Measurements from ENCODE around the gene ABCC10. TPM values are rescaled to one million over a fixed set of nuclear protein-coding genes. Genes with fewer than 3 reads are reported as not detected.

The ABCC10 gene
- polyA plus RNA-seq, 2 of the 4 experiments (the other 2 are of a cell fraction): 6.8 to 9.3 TPM

- TF ChIP-seq HMGXB4 (CRISPR knock-in tag; IDR thresholded peaks at IDR 0.05; ENCODE audit: borderline replicate concordance) (no peak), ZNF302 (CRISPR knock-in tag; IDR thresholded peaks at IDR 0.05) (no peak), HOXA7 (CRISPR knock-in tag; IDR thresholded peaks at IDR 0.05) (no peak), EHF (CRISPR knock-in tag; IDR thresholded peaks at IDR 0.05) (no peak), BCL3 (IDR thresholded peaks at IDR 0.05) (no peak), RNF2 (IDR thresholded peaks at IDR 0.05; ENCODE audit: borderline replicate concordance, low read depth) (no peak), MYC (IDR thresholded peaks at IDR 0.05; ENCODE audit: borderline replicate concordance, low read length) (no peak), ZSCAN20 (CRISPR knock-in tag; IDR thresholded peaks at IDR 0.05) (no peak)
Observed at GRCh38 chr6:43481075-43481474, 53.7 kb downstream of the ABCC10 start (continued).

GRCh38 chr6:43481591-43482236 is 54.4 kb downstream of the ABCC10 start:
- ChIA-PET POLR2A (no interaction called here), CTCF (interaction anchor here (0.6 to 3.0 kb wide), 4 partner anchors 14 to 25 kb away, joined by 3 to 10 read pairs (median 3); no protein-coding TSS in a partner anchor)
- H3K4me1 ChIP-seq: peaks cover 22% of the 10 kb centered on the region; the same call in 2 of the 3 replicates
- H3K4me2 ChIP-seq: no peak overlapping the region; the same call in 2 of the 3 replicates
- no peak for TF ChIP-seq RARB (CRISPR knock-in tag; IDR thresholded peaks at IDR 0.05)
- TF ChIP-seq ZNF302 (CRISPR knock-in tag; IDR thresholded peaks at IDR 0.05): no peak
- TF ChIP-seq FOXS1 (CRISPR knock-in tag; IDR thresholded peaks at IDR 0.05): no peak
- no peak for TF ChIP-seq CHD4 (IDR thresholded peaks at IDR 0.05; ENCODE audit: borderline replicate concordance)
- no peak for TF ChIP-seq CEBPB (IDR thresholded peaks at IDR 0.05)
- no peak for TF ChIP-seq JUN (IDR thresholded peaks at IDR 0.05)
- no peak for TF ChIP-seq HES2 (IDR thresholded peaks at IDR 0.05)
- TF ChIP-seq SMC3 (IDR thresholded peaks at IDR 0.05): no peak
- WGBS (ENCODE audit: missing lambda C conversion rate): 91% methylated on average over 11 of the region's 11 CpGs
- no peak for ATAC-seq
- no peak overlapping the region for H3K4me3 ChIP-seq
- H3K27ac ChIP-seq: no peak overlapping the region; a peak in 1 of 6 replicates
- no peak for DNase-seq (ENCODE audit: low read depth in 1 of 2, low spot score in 1 of 2)
- no peak for FAIRE-seq
- H3K9me3 ChIP-seq: no peaks in the 10 kb centered on the region

GRCh38 chr6:43488667-43489276 is 61.4 kb downstream of the ABCC10 start:
- no peak for DNase-seq (ENCODE audit: low read depth in 1 of 2, low spot score in 1 of 2)
- H3K4me1 ChIP-seq: no peaks in the 10 kb centered on the region
- ChIA-PET POLR2A (no interaction called here), CTCF (interaction anchor here (1.1 to 3.9 kb wide), 3 partner anchors 13 to 31 kb away, joined by 4 to 22 read pairs (median 4); no protein-coding TSS in a partner anchor)
- WGBS (ENCODE audit: missing lambda C conversion rate): 84% methylated on average over 4 of the region's 4 CpGs
- no peak overlapping the region for H3K4me2 ChIP-seq
- H3K4me3 ChIP-seq: no peak overlapping the region
- FAIRE-seq: no peak
- no peak for ATAC-seq
- no peak for TF ChIP-seq NFE2L2 (conservative IDR thresholded peaks at IDR 0.05; ENCODE audit: low read length)
- TF ChIP-seq NPAS2 (CRISPR knock-in tag; IDR thresholded peaks at IDR 0.05; ENCODE audit: borderline replicate concordance): no peak
- no peak for TF ChIP-seq PHF8 (IDR thresholded peaks at IDR 0.05; ENCODE audit: borderline replicate concordance, low read depth)
- no peak for TF ChIP-seq ATOH8 (CRISPR knock-in tag; IDR thresholded peaks at IDR 0.05; ENCODE audit: low read depth)
- H3K9me3 ChIP-seq: no peaks in the 10 kb centered on the region
- H3K27ac ChIP-seq: no peak overlapping the region
